22Rv1 (cell line): Measurements from ENCODE around the gene RHBDF2.

Experiments
- CTCF ChIP-seq: fragments of 450-650 bp; IDR thresholded peaks from 2 replicates; pipeline ENCODE4 v1.5.1; 2017; ENCODE audit warnings: mild to moderate bottlenecking
- ZFX ChIP-seq: fragments of 450-650 bp; IDR thresholded peaks from 2 replicates; pipeline ENCODE4 v1.6.1; 2017; ENCODE audit warnings: antibody characterized with exemption, borderline replicate concordance

DNA sequence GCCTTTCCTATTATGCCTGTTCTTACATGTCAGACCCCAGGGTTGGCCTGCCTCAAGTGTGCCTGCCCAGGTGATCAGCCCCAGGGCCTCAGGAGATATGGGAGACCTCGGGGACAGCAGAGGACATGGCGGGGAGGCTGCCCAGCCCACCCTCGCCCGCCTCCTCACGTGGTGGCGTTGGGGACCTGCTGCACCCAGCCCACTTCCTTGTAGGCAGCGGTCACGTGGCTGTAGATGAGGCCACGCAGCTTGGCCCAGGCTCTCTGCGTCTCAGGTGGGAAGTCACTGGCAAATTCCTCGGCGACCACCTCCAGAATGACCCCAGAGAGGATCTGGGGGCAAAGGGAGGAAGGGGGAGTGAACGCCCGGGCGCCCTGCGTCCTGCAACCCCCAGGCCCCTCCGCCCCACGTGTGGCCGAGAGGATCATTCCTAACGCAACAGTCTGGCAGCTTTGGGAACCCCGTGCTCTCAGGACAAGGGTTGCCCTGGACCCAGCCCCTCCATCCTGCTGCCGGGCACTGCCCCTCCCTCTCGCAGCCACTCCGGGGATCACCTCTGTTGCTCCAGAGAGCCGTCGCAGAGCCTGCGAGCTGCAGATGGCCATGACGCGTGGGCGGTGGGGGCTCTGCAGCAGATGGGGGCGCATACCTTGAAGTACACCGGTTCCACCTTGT is 29.7 kb upstream of the RHBDF2 start:
- TF ChIP-seq CTCF (no peak), ZFX (no peak)
